ENCODE measurements around the gene CTNNA2.

- TF ChIP-seq CTCF (IDR thresholded peaks at IDR 0.05) (no peak), EZH2 (IDR thresholded peaks at IDR 0.05) (no peak), EZH2phosphoT487 (IDR thresholded peaks at IDR 0.05) (no peak)
These were observed 468.5 kb downstream of the CTNNA2 start for GRCh38 chr2:79981316-79981715.

All from neural progenitor cell (in vitro differentiated cells).